Measurements from ENCODE around the gene ST14.
"Not testable (repeated sequence)": the region's sequence is repeated elsewhere in the genome, so short reads cannot be mapped to it uniquely, and the experiment has no call there.

Gene ST14

DNA sequence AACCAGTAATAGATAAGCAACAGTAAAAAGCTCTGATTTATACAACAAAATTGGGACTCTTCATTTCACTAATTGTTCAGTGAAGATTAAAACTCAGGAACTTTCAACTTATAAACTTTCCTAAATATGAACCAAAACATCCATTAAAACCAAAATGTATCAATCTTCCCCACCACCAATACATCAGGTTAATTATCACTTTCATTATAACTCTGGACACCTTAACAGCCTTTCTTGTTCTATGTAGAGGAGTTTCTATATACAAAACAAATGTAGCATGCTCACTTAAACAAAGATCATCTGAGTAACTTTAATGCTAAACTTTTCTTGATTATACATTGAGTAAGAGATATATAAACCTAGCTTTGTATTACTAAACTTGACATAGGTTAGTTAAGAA lies 74.7 kb downstream of the ST14 start:
- TF ChIP-seq, protein P1, sequence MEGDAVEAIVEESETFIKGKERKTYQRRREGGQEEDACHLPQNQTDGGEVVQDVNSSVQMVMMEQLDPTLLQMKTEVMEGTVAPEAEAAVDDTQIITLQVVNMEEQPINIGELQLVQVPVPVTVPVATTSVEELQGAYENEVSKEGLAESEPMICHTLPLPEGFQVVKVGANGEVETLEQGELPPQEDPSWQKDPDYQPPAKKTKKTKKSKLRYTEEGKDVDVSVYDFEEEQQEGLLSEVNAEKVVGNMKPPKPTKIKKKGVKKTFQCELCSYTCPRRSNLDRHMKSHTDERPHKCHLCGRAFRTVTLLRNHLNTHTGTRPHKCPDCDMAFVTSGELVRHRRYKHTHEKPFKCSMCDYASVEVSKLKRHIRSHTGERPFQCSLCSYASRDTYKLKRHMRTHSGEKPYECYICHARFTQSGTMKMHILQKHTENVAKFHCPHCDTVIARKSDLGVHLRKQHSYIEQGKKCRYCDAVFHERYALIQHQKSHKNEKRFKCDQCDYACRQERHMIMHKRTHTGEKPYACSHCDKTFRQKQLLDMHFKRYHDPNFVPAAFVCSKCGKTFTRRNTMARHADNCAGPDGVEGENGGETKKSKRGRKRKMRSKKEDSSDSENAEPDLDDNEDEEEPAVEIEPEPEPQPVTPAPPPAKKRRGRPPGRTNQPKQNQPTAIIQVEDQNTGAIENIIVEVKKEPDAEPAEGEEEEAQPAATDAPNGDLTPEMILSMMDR (conservative IDR thresholded peaks at IDR 0.05; ENCODE audit: low read depth, low read length): no peak
- H3K4me3 ChIP-seq (ENCODE audit: low read depth, low read length): no peak overlapping the region
- DNase-seq (ENCODE audit: low read depth): no peak

DNA sequence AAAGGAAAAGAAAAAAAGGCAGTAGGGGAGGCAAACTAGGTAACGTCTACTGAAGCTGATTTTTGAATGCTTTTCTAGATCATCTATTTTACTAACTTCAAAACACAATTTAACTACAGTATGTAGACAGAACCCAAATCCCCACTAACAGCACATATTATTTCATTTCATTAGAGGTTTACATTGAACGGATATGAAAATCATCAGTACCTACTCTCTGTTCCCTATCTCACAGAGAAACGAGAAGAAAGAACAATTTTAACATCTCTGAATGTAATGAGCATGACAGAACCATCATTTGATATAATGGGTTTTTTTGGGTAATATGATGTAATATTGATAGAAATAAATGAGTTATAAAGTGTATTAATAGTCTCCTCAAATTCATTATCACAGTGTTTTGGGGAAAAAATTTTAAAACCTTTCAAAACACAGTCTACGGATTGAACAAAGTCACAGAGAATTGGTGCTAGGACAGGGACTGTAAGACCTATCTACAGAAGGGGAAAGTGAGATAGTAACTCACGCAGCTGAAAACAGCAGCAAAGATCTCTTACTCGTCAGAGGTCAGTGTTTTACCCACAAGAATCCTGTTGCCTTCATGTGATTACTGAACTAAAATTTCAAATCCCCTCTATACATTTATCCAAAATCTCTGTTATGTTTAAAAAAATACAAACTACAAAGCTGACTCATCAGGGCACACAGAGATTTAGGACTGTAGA lies 77.9 kb downstream of the ST14 start:
- no peak for DNase-seq (ENCODE audit: low read depth)
- TF ChIP-seq, protein P1 (conservative IDR thresholded peaks at IDR 0.05; ENCODE audit: low read depth, low read length): no peak

DNA sequence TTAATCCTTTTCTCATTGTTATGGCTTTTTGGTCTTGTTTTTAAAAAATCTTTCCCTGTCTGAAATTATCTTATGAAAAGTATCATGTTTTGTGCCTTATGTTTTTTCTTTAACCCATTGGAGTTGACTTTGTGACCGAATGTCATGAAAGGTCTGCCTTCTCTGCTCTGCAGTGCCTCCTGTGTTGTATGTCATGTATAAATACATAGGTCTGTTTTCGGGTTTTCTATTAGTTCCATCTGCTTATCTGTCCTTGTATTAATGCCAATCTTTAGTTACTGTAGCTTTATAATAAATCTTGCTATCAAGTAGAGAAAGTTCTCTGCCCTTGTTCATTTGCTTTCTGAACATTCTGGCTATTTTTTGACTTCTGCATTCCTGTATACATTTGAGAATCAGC lies 82.1 kb downstream of the ST14 start:
- DNase-seq (ENCODE audit: low read depth): no peak
- TF ChIP-seq, protein P1 (conservative IDR thresholded peaks at IDR 0.05; ENCODE audit: low read depth, low read length): no peak
- H3K4me3 ChIP-seq (ENCODE audit: low read depth, low read length): no peak overlapping the region

More for the DNA sequence above, 77.9 kb downstream of the ST14 start:
- H3K4me3 ChIP-seq (ENCODE audit: low read depth, low read length): no peak overlapping the region

DNA sequence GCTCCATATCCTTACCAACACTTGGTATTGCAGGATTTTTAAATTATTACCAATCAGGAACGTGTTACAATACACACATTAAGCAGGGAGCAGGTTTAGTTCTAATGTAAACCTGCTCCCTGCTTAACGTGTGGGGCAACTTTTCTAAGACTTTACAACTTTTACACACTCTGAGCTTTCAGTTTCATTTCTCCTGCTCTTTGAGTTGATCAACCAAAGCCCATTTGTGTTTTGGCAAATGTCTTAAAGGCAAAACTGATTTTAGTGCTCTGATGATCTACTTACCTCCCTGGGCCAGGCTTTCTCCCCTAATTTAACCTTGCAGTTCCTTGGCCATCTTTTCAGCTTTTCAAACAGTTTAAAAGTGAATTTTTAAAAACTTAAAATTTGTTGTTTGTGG lies 84.2 kb downstream of the ST14 start:
- TF ChIP-seq, protein P1 (conservative IDR thresholded peaks at IDR 0.05; ENCODE audit: low read depth, low read length): no peak
- DNase-seq (ENCODE audit: low read depth): no peak
- H3K4me3 ChIP-seq (ENCODE audit: low read depth, low read length): no peak overlapping the region

DNA sequence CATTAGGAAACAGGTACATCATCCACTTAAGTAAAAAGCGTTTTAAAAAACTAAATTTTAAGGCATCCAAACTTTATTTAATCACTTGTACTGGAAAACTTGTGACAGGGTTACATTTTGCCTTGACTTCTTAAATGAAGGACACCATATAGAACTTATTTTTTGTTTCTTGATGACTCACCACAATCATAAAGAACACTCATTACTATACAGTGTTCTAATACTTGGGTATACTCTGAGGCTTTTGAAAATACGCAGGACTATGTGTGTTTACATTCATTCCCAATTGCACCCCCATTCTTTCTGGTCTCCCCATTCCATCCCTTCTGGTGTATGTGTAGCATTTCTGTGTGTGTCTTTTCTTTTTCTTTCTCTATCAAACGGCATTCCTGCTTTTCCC lies 85.3 kb downstream of the ST14 start:
- TF ChIP-seq, protein P1 (conservative IDR thresholded peaks at IDR 0.05; ENCODE audit: low read depth, low read length): no peak
- DNase-seq (ENCODE audit: low read depth): no peak
- H3K4me3 ChIP-seq (ENCODE audit: low read depth, low read length): no peak overlapping the region

DNA sequence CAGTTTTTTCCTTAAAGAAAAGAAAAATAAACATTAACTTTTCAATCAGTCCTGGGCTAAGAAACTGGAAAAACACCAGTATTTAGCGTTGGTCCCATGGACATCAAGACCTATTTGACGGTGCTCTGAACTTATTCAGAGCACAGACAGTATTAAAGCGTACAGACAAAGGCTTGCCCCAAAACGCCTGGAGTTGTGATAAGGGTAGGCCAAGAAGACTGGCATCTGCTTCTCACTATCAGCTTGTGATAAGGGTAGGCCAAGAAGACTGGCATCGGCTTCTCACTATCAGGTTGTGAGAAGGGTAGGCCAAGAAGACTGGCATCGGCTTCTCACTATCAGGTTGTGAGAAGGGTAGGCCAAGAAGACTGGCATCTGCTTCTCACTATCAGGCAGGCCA lies 85.8 kb downstream of the ST14 start:
- H3K4me3 ChIP-seq (ENCODE audit: low read depth, low read length): not testable (repeated sequence)

DNA sequence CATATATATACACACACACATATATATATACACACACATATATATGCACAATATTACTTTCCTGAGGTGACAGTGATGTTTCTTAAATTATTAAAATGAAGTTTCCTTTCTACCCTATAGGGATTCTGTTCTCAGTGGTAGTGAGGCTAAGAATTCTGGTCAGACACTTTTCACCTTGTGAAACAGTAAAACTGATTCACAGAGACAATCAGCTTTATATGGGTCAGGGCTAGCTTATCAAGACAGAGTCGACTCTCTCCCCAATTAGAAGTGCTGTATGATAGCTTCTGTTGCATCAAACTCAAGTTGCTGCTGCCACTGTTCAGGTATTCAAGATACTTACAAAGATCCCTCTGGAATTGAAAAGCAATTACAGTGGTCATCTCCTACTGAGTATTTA lies 86.7 kb downstream of the ST14 start:
- TF ChIP-seq, protein P1 (conservative IDR thresholded peaks at IDR 0.05; ENCODE audit: low read depth, low read length): no peak
- no peak overlapping the region for H3K4me3 ChIP-seq (ENCODE audit: low read depth, low read length)
- DNase-seq (ENCODE audit: low read depth): no peak

More for the DNA sequence above, 85.8 kb downstream of the ST14 start:
- not testable (repeated sequence) for DNase-seq (ENCODE audit: low read depth)

Measured in choroid plexus epithelial cell (primary cell).